Loucy (cell line): ENCODE results near the gene ANAPC2.

ENCODE experiments used
- H2AFZ ChIP-seq: fragments of 200-600 bp; sonication (generic); 2 replicates; pipeline ENCODE4 v1.6.0; 2016; ENCODE audit warnings: antibody characterized with exemption, mild to moderate bottlenecking, low read length, moderate library complexity
- H3F3A ChIP-seq: fragments of 200-600 bp; 2 replicates; pipeline ENCODE4 v1.6.0; 2016; ENCODE audit warnings: antibody characterized with exemption, low read depth, mild to moderate bottlenecking
- H3K27me3 ChIP-seq: fragments of 200-600 bp; sonication (generic); 2 replicates; pipeline ENCODE4 v1.6.1; 2014; ENCODE audit warnings: low read length, mild to moderate bottlenecking; ENCODE audit not compliant: insufficient read depth, poor library complexity, severe bottlenecking
- H3K36me3 ChIP-seq: fragments of 200-600 bp; sonication (generic); 2 replicates; pipeline ENCODE4 v1.6.1; 2016; ENCODE audit warnings: low read length; ENCODE audit not compliant: insufficient read depth
- H3K4me1 ChIP-seq: fragments of 200-600 bp; sonication (generic); 2 replicates; pipeline ENCODE4 v1.5.1; 2014; ENCODE audit warnings: low read length, mild to moderate bottlenecking; ENCODE audit not compliant: insufficient read depth, poor library complexity, severe bottlenecking
- H3K4me2 ChIP-seq: fragments of 200-600 bp; sonication (generic); 2 replicates; pipeline ENCODE4 v1.6.0; 2014; ENCODE audit warnings: antibody characterized with exemption, low read length, low read depth, mild to moderate bottlenecking; ENCODE audit not compliant: poor library complexity, severe bottlenecking
- H3K4me3 ChIP-seq: fragments of 200-600 bp; sonication (generic); 2 replicates; pipeline ENCODE4 v1.5.1; 2014; ENCODE audit warnings: low read length, mild to moderate bottlenecking, mixed read lengths; ENCODE audit not compliant: poor library complexity, severe bottlenecking
- H3K79me2 ChIP-seq: fragments of 200-600 bp; sonication (generic); 2 replicates; pipeline ENCODE4 v1.6.1; 2014; ENCODE audit warnings: low read length; ENCODE audit not compliant: insufficient read depth
- H3K9ac ChIP-seq: fragments of 200-600 bp; sonication (generic); 2 replicates; pipeline ENCODE4 v1.6.0; 2014; ENCODE audit warnings: mild to moderate bottlenecking, low read depth, low read length, moderate library complexity; ENCODE audit not compliant: poor library complexity, severe bottlenecking
- H3K9me2 ChIP-seq: fragments of 200-600 bp; sonication (generic); replicated peaks from 2 replicates; pipeline ENCODE4 v1.6.1; 2016; ENCODE audit warnings: low read depth, low read length, mixed read lengths
- H3K9me3 ChIP-seq: fragments of 200-600 bp; sonication (generic); 2 replicates; pipeline ENCODE4 v1.6.1; 2014; ENCODE audit warnings: mild to moderate bottlenecking, antibody characterized with exemption, low read length, low read depth; ENCODE audit not compliant: insufficient read depth
- H4K20me1 ChIP-seq: fragments of 200-600 bp; sonication (generic); 2 replicates; pipeline ENCODE4 v1.6.0; 2014; ENCODE audit warnings: antibody characterized with exemption, low read length, mild to moderate bottlenecking; ENCODE audit not compliant: insufficient read depth, poor library complexity, severe bottlenecking
- CTCF ChIP-seq: fragments of 200-600 bp; sonication (generic); conservative IDR thresholded peaks from 2 replicates; pipeline ENCODE4 v1.5.1; 2014; ENCODE audit warnings: mild to moderate bottlenecking, antibody characterized with exemption, low read length
- EZH2phosphoT487 ChIP-seq: fragments of 200-600 bp; IDR thresholded peaks from 2 replicates; pipeline ENCODE4 v1.6.1; 2018; ENCODE audit warnings: antibody characterized with exemption, mild to moderate bottlenecking, moderate library complexity, borderline replicate concordance

Gene ANAPC2

GRCh38 chr9:137205126-137206069 is 17.0 kb upstream of the ANAPC2 start, which contains the start of the genes NDOR1 and TMEM203:
Gene NDOR1 (plus strand): TSS chr9:137205700. CDS start chr9:137205778, 78 bp downstream.
Gene TMEM203 (minus strand): TSS chr9:137205648. CDS start chr9:137205414, 234 bp downstream.
- Histone ChIP-seq H2AFZ (peak within 1 kb of the TSS; percentile 43; the same call in 1 of the 2 replicates), H3K9me3 (no peaks in the 10 kb centered on the region), H3F3A (no peaks in the 10 kb centered on the region), H3K9me2 (no peaks in the 10 kb centered on the region), H3K79me2 (peaks cover 60% of the 10 kb centered on the region), H3K36me3 (no peaks in the 10 kb centered on the region), H4K20me1 (peaks cover 23% of the 10 kb centered on the region), H3K27me3 (no peaks in the 10 kb centered on the region), H3K9ac (peak within 1 kb of the TSS; percentile 98), H3K4me1 (peaks cover 34% of the 10 kb centered on the region), H3K4me2 (peak within 1 kb of the TSS; percentile 92), H3K4me3 (peak within 1 kb of the TSS; percentile 99)
- TF ChIP-seq EZH2phosphoT487 (no peak), CTCF (no peak)

- Histone ChIP-seq H4K20me1 (peaks cover 24% of the 10 kb centered on the region), H3K79me2 (peaks cover 61% of the 10 kb centered on the region), H3K4me1 (peaks cover 34% of the 10 kb centered on the region)
Measured at GRCh38 chr9:137204731-137205125, 16.4 kb upstream of the ANAPC2 start.

GRCh38 chr9:137202966-137203365 is 14.6 kb upstream of the ANAPC2 start:
- TF ChIP-seq EZH2phosphoT487 (no peak), CTCF (no peak)

More at GRCh38 chr9:137204731-137205125, 16.4 kb upstream of the ANAPC2 start:
- TF ChIP-seq CTCF (no peak), EZH2phosphoT487 (no peak)
- H3K36me3 ChIP-seq, result no peaks in the 10 kb centered on the region
- H3K9me3 ChIP-seq, result no peaks in the 10 kb centered on the region
- H3K4me2 ChIP-seq, result peak overlapping the region; percentile 92
- no peaks in the 10 kb centered on the region for H3K9me2 ChIP-seq
- H3K4me3 ChIP-seq, result peak overlapping the region; percentile 99
- no peaks in the 10 kb centered on the region for H3F3A ChIP-seq
- H2AFZ ChIP-seq, result no peak overlapping the region
- H3K27me3 ChIP-seq, result no peaks in the 10 kb centered on the region
- peak overlapping the region; percentile 98 for H3K9ac ChIP-seq

More at GRCh38 chr9:137202966-137203365, 14.6 kb upstream of the ANAPC2 start:
- no peaks in the 10 kb centered on the region for H3K9me2 ChIP-seq
- H2AFZ ChIP-seq, result no peak overlapping the region
- no peak overlapping the region for H3K9ac ChIP-seq
- no peaks in the 10 kb centered on the region for H3K27me3 ChIP-seq
- no peak overlapping the region for H3K4me3 ChIP-seq
- H4K20me1 ChIP-seq, result peaks cover 36% of the 10 kb centered on the region
- H3K4me2 ChIP-seq, result no peak overlapping the region
- H3K4me1 ChIP-seq, result peaks cover 44% of the 10 kb centered on the region
- no peaks in the 10 kb centered on the region for H3K36me3 ChIP-seq
- H3F3A ChIP-seq, result no peaks in the 10 kb centered on the region
- no peaks in the 10 kb centered on the region for H3K9me3 ChIP-seq
- peaks cover 78% of the 10 kb centered on the region for H3K79me2 ChIP-seq
